HEK293 (cell line): ENCODE data around the gene FAM90A1.
"Not testable (repeated sequence)": the region's sequence is repeated elsewhere in the genome, so short reads cannot be mapped to it uniquely, and the experiment has no call there.

ENCODE experiments used
- CTCF ChIP-seq: fragments of 450-650 bp; formaldehyde crosslinking; IDR thresholded peaks from 2 replicates; pipeline ENCODE4 v1.5.1; 2016; ENCODE audit warnings: missing biosample characterization, missing genetic modification characterization
- EGR2 ChIP-seq: fragments of 450-650 bp; formaldehyde crosslinking; IDR thresholded peaks from 2 replicates; pipeline ENCODE4 v1.5.1; 2016; ENCODE audit warnings: low read depth, missing biosample characterization, missing genetic modification characterization
- KLF9 ChIP-seq: fragments of 450-650 bp; formaldehyde crosslinking; IDR thresholded peaks from 2 replicates; pipeline ENCODE4 v1.5.1; 2016; ENCODE audit warnings: missing biosample characterization, missing genetic modification characterization, low read depth
- YY2 ChIP-seq: fragments of 450-650 bp; formaldehyde crosslinking; IDR thresholded peaks from 2 replicates; pipeline ENCODE4 v1.5.1; 2016; ENCODE audit warnings: missing biosample characterization, missing genetic modification characterization
- ZBTB1 ChIP-seq: fragments of 450-650 bp; formaldehyde crosslinking; IDR thresholded peaks from 2 replicates; pipeline ENCODE4 v1.5.1; 2016; ENCODE audit warnings: missing biosample characterization, missing genetic modification characterization
- ZFP41 ChIP-seq: fragments of 450-650 bp; formaldehyde crosslinking; IDR thresholded peaks from 2 replicates; pipeline ENCODE4 v1.5.1; 2016; ENCODE audit warnings: missing biosample characterization, missing genetic modification characterization, borderline replicate concordance
- ZNF133 ChIP-seq: fragments of 450-650 bp; formaldehyde crosslinking; IDR thresholded peaks from 2 replicates; pipeline ENCODE4 v1.5.1; 2016; ENCODE audit warnings: missing biosample characterization, missing genetic modification characterization
- ZNF521 ChIP-seq: fragments of 450-650 bp; formaldehyde crosslinking; IDR thresholded peaks from 2 replicates; pipeline ENCODE4 v1.5.1; 2017; ENCODE audit warnings: missing biosample characterization, mild to moderate bottlenecking, missing genetic modification characterization
- ZNF670 ChIP-seq: fragments of 450-650 bp; formaldehyde crosslinking; IDR thresholded peaks from 2 replicates; pipeline ENCODE4 v1.5.1; 2016; ENCODE audit warnings: missing biosample characterization, missing genetic modification characterization, low read depth
- ZNF791 ChIP-seq: fragments of 450-650 bp; formaldehyde crosslinking; IDR thresholded peaks from 2 replicates; pipeline ENCODE4 v1.5.1; 2016; ENCODE audit warnings: missing biosample characterization, missing genetic modification characterization
- TF ChIP-seq, protein P1 (sequence below): fragments of 450-650 bp; formaldehyde crosslinking; IDR thresholded peaks from 2 replicates; pipeline ENCODE4 v1.5.1; 2016; ENCODE audit warnings: missing biosample characterization, missing genetic modification characterization

GRCh38 chr12:8231666-8232608 is 4.5 kb upstream of the FAM90A1 start:
- TF ChIP-seq ZNF791, ZNF133, KLF9, ZFP41, ZNF670, ZNF521, YY2, EGR2, ZBTB1 (tag by site-specific recombination): not testable (repeated sequence)
- TF ChIP-seq CTCF (tag by site-specific recombination) = peak; percentile 92
- TF ChIP-seq, protein P1, sequence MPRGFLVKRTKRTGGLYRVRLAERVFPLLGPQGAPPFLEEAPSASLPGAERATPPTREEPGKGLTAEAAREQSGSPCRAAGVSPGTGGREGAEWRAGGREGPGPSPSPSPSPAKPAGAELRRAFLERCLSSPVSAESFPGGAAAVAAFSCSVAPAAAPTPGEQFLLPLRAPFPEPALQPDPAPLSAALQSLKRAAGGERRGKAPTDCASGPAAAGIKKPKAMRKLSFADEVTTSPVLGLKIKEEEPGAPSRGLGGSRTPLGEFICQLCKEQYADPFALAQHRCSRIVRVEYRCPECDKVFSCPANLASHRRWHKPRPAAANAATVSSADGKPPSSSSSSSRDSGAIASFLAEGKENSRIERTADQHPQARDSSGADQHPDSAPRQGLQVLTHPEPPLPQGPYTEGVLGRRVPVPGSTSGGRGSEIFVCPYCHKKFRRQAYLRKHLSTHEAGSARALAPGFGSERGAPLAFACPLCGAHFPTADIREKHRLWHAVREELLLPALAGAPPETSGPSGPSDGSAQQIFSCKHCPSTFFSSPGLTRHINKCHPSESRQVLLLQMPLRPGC = not testable (repeated sequence)
